ENCODE results near the gene BCOR. TPM values are rescaled to one million over a fixed set of nuclear protein-coding genes. Genes with fewer than 3 reads are reported as not detected.
A peak's percentile ranks its signal among the peaks of the same experiment; 100 is the strongest.

Gene BCOR
- total RNA-seq, 1 donor from 2014 or later = 24.3 TPM

- no peak for DNase-seq (ENCODE audit: low read depth)
- peak overlapping the region; percentile 62 for H3K4me3 ChIP-seq (ENCODE audit: low read depth, low read length)
- TF ChIP-seq CTCF (conservative IDR thresholded peaks at IDR 0.05; ENCODE audit: low read depth, low read length) = no peak
Observed at GRCh38 chrX:40099055-40099958, 1.5 kb upstream of the BCOR start.

DNA sequence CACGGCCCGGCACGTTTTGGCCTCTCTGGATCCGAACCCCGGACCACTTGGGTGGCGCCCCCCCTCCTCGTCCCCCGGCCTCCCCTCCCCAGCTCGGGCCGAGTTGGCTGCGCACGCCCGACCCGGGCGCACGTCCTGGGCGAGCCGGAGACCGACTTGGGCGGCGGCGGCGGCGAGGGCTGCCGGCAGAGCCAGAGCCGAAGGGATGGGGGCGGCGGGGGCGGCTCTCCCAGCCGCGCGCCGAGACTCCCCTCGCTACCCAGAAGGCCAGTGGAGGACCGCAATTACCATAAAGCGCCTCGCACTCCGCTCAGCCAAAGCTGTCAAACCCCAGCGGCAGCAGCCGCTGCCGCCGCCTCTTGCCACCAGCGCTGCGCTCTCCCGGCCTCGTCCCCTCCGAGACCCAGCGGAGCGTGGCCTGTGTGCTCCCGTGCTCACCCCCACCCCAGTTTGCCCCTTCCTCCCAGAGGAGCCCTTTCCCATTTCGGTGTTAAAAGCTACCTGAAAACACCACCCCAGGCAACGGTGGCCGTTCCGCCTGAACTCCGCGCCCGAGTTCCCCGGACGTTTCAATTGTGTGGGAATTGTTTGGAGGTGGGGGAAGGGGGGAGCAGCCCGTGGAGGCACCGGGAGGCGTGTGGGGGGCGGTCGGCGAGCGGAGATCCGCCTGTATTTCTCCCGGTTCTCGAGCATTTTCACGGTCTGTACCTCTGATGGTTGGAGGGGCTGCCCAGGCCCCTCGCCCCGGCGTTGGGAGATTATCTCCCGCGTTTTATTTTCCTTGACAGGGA, 701 bp upstream of the BCOR start:
- DNase-seq (ENCODE audit: low read depth) = no peak
- peak overlapping the region; percentile 62 for H3K4me3 ChIP-seq (ENCODE audit: low read depth, low read length)
- no peak for TF ChIP-seq CTCF (conservative IDR thresholded peaks at IDR 0.05; ENCODE audit: low read depth, low read length)

DNA sequence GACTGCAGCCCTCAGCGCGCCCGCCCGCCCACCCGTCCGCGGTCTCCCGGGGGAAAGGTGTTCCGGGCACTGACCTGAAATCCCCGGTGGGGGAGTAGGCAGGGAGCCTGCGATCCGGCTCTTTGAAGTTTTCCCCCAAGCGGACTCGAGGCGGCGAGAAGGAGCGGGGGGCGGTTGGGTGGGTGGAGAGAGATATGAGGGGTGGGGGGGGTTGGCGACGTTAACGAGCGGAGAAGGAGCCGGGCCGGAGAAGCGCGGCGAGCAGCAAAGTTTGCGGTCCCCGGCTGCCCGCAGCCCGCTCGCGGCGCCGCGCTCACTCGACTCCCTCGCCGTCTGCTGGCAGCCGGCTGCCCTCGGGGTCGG, 636 bp downstream of the BCOR start:
- H3K4me3 ChIP-seq (ENCODE audit: low read depth, low read length) = peak overlapping the region; percentile 62
- DNase-seq (ENCODE audit: low read depth) = no peak
- TF ChIP-seq CTCF (conservative IDR thresholded peaks at IDR 0.05; ENCODE audit: low read depth, low read length) = no peak

DNA sequence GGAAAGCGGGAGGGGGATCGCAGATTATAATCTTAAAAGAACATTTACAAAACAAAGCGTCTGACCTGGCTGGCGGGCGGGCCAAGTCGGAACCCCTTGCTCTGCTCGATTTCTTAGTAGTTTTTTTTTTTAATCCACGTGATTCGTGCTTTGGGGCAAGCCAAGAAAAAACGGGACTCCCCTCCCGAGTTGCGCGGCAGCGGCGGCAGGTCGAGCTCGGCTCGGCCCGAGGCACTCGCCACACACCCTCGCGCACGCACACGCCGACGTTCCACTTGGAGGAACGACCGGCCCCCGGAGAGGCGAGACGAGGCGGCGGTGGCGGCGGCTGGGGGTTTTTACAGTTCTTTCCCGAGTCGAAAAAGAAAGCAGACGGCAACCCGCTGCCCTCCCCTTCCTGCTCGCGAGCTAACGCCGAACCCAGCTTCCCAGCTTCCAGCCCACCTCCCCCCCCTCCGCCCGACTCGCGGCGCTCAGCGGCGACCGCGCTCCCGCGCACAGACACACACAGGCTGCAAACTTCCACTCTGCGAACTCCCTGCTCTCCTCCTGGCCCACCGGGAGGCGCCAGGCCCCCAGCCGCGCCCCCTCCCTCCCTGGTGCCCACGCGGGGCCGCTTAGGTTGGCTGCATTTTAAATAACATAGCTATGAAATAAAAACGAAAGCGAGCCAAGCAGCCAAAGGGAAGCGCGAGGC, 1.2 kb downstream of the BCOR start:
- H3K4me3 ChIP-seq (ENCODE audit: low read depth, low read length) = peak overlapping the region; percentile 62
- no peak for TF ChIP-seq CTCF (conservative IDR thresholded peaks at IDR 0.05; ENCODE audit: low read depth, low read length)
- DNase-seq (ENCODE audit: low read depth) = no peak

DNA sequence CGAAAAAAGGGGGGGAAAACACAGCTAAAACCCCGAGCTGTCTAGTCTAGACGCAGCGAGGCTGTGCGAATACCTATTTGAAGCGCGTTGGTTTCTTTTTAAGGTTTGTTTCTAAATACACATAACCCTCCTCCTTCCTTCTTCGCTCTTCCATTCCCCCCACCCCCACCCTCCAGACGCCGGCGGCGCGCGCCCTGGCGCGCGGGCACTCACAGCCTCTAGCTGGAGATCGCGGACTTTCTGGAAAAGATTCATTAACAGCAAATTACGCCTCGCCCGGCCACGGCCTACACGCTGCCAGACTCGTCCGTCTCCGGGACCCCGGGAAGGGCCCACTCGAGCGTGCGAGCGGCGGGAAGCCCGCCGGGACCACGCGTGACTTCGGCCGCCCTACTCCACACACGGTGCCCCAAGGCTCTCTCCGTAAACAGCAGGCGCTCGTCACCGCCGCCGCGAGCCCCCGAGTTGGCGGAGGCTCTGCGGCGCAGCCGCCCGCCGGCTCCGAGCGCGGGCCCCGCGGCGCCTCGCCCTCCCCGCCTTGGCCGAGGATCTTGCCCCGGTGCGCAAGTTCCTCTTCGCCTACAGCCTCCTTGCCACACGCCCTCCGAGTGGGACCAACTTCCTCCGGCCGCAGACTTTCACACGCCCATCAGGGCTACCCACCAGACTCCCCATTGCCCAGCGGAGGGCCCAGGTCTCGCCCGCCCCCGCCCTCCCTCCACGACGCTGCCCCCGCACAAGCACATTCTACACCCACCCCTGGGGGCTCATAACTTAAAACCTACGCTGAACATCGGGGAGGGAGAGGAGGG, 2.0 kb downstream of the BCOR start:
- H3K4me3 ChIP-seq (ENCODE audit: low read depth, low read length) = peak overlapping the region; percentile 62
- no peak for DNase-seq (ENCODE audit: low read depth)
- no peak for TF ChIP-seq CTCF (conservative IDR thresholded peaks at IDR 0.05; ENCODE audit: low read depth, low read length)

GRCh38 chrX:40094900-40095582, 2.7 kb downstream of the BCOR start:
- TF ChIP-seq CTCF (conservative IDR thresholded peaks at IDR 0.05; ENCODE audit: low read depth, low read length) = no peak
- no peak for DNase-seq (ENCODE audit: low read depth)
- peak overlapping the region; percentile 62 for H3K4me3 ChIP-seq (ENCODE audit: low read depth, low read length)
